HepG2 (cell line): ENCODE measurements around the gene UBFD1. TPM values are rescaled to one million over a fixed set of nuclear protein-coding genes. Genes with fewer than 3 reads are reported as not detected.

Source experiments
- HCFC1 ChIP-seq: fragments of 150-350 bp; IDR thresholded peaks from 2 replicates; pipeline ENCODE4 v1.6.1; 2014; ENCODE audit warnings: low read depth, low read length
- KAT7 ChIP-seq: IDR thresholded peaks from 2 replicates; pipeline ENCODE4 v1.6.1; 2018; ENCODE audit warnings: borderline replicate concordance, missing compliant biosample characterization
- NFKB2 ChIP-seq: sonication (generic); formaldehyde crosslinking; IDR thresholded peaks from 2 replicates; pipeline ENCODE4 v1.4.0; 2020; ENCODE audit warnings: missing genetic modification reagents, borderline replicate concordance
- PLRG1 ChIP-seq: fragments of 450-650 bp; conservative IDR thresholded peaks from 2 replicates; pipeline ENCODE4 v1.6.1; 2016
- TBX3 ChIP-seq: fragments of 450-650 bp; IDR thresholded peaks from 2 replicates; pipeline ENCODE4 v1.6.1; 2017; ENCODE audit warnings: antibody characterized with exemption, mild to moderate bottlenecking, inconsistent platforms, borderline replicate concordance
- ZNF317 ChIP-seq: sonication (generic); formaldehyde crosslinking; IDR thresholded peaks from 2 replicates; pipeline ENCODE4 v1.5.0; 2020; ENCODE audit warnings: mild to moderate bottlenecking, missing genetic modification reagents
- ZNF468 ChIP-seq: sonication (generic); formaldehyde crosslinking; IDR thresholded peaks from 2 replicates; pipeline ENCODE4 v1.8.0; 2022; ENCODE audit warnings: mild to moderate bottlenecking, moderate library complexity, missing genetic modification reagents
- ZNF83 ChIP-seq: sonication (generic); formaldehyde crosslinking; IDR thresholded peaks from 2 replicates; pipeline ENCODE4 v1.4.0; 2020; ENCODE audit warnings: missing genetic modification reagents, mild to moderate bottlenecking, borderline replicate concordance
- polyA plus RNA-seq, 8 experiments: library from polyadenylated mRNA; depleted of rRNA in 3 of 8; stranded (reverse) in 7 of 8; unstranded in 1 of 8; fragments of >200 nt; fragmentation: Illumina TruSeq in 4 of 8; extraction: Trizol in 4 of 8; gene quantifications; 2 replicates each; pipeline versions ENCODE4 v1.2.1 to v1.2.3, GENCODE V29; 2011 to 2016; ENCODE audit warnings: low read depth in 4 of 8, missing spikeins in 1 of 8, mixed read lengths in 1 of 8; ENCODE audit not compliant: insufficient read depth in 1 of 8
- total RNA-seq, 5 experiments: library from RNA; depleted of rRNA; stranded (reverse); fragments of >200 nt; fragmentation: Illumina TruSeq; extraction: Trizol; gene quantifications; 2 replicates each; pipeline ENCODE4 v1.2.3, GENCODE V29; 2016; ENCODE audit warnings: low read depth in 1 of 5
- TF ChIP-seq, protein P1 (sequence below): sonication (generic); formaldehyde crosslinking; IDR thresholded peaks from 2 replicates; pipeline ENCODE4 v1.4.0; 2020; ENCODE audit warnings: mild to moderate bottlenecking, missing genetic modification reagents
- TF ChIP-seq, protein P2 (sequence below): sonication (generic); formaldehyde crosslinking; IDR thresholded peaks from 2 replicates; pipeline ENCODE4 v1.5.1; 2020; ENCODE audit warnings: missing genetic modification reagents, mild to moderate bottlenecking, borderline replicate concordance
- TF ChIP-seq, protein P3 (sequence below): sonication (generic); formaldehyde crosslinking; IDR thresholded peaks from 2 replicates; pipeline ENCODE4 v1.8.0; 2022; ENCODE audit warnings: mild to moderate bottlenecking, missing genetic modification reagents, moderate library complexity
- TF ChIP-seq, protein P4 (sequence below): sonication (generic); formaldehyde crosslinking; IDR thresholded peaks from 2 replicates; pipeline ENCODE4 v1.9.0; 2022; ENCODE audit warnings: missing genetic modification reagents, mild to moderate bottlenecking, borderline replicate concordance
- TF ChIP-seq, protein P5 (sequence below): IDR thresholded peaks from 2 replicates; pipeline ENCODE4 v1.6.1; 2016; ENCODE audit warnings: low read depth, borderline replicate concordance

Gene UBFD1
- total and polyA plus RNA-seq, 2 of the 13 experiments (the other 11 are each of a cell fraction or from before 2014, with no cell fraction given) = 100 to 111 TPM

DNA sequence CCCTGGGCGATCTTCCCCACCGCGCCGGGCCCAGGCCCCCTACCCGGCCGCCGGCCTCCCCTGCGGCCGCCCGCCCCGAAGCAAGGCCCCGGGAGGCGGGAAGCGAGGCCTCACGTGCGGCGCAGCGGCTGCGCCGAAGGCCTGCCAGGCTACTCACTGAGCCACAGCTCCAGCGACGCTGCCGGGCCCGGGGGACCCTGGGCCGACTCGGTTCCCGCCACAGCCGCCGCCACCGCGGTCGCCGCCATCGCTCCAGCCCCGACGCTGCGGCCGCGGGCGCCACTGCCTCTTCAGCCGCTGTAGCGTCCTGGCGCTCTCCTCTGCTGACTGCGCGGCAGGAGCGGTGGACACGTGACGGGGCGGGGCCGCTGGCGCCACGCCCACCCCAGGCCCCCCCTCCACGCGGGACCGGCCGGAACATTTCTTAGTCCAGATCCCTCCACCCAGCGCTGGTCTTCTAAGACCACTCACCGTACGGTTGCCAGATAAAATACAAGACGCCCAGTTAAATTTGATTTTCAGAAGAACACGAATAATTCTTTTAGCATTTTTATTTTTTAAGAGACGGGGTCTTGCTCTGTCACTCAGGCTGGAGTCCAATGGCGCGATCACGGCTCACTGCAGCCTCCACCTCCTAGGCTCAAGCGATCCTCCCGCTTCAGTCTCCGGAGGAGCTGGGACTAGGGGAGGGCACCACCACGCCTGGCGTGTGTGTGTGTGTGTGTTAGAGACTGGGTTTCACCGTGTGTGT lies 47.2 kb upstream of the UBFD1 start, which contains the start of gene GGA2 (continued):
- TF ChIP-seq, protein P1, sequence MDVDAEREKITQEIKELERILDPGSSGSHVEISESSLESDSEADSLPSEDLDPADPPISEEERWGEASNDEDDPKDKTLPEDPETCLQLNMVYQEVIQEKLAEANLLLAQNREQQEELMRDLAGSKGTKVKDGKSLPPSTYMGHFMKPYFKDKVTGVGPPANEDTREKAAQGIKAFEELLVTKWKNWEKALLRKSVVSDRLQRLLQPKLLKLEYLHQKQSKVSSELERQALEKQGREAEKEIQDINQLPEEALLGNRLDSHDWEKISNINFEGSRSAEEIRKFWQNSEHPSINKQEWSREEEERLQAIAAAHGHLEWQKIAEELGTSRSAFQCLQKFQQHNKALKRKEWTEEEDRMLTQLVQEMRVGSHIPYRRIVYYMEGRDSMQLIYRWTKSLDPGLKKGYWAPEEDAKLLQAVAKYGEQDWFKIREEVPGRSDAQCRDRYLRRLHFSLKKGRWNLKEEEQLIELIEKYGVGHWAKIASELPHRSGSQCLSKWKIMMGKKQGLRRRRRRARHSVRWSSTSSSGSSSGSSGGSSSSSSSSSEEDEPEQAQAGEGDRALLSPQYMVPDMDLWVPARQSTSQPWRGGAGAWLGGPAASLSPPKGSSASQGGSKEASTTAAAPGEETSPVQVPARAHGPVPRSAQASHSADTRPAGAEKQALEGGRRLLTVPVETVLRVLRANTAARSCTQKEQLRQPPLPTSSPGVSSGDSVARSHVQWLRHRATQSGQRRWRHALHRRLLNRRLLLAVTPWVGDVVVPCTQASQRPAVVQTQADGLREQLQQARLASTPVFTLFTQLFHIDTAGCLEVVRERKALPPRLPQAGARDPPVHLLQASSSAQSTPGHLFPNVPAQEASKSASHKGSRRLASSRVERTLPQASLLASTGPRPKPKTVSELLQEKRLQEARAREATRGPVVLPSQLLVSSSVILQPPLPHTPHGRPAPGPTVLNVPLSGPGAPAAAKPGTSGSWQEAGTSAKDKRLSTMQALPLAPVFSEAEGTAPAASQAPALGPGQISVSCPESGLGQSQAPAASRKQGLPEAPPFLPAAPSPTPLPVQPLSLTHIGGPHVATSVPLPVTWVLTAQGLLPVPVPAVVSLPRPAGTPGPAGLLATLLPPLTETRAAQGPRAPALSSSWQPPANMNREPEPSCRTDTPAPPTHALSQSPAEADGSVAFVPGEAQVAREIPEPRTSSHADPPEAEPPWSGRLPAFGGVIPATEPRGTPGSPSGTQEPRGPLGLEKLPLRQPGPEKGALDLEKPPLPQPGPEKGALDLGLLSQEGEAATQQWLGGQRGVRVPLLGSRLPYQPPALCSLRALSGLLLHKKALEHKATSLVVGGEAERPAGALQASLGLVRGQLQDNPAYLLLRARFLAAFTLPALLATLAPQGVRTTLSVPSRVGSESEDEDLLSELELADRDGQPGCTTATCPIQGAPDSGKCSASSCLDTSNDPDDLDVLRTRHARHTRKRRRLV (CRISPR knock-in tag) = no peak
- TF ChIP-seq PLRG1 = no peak
- TF ChIP-seq, protein P2, sequence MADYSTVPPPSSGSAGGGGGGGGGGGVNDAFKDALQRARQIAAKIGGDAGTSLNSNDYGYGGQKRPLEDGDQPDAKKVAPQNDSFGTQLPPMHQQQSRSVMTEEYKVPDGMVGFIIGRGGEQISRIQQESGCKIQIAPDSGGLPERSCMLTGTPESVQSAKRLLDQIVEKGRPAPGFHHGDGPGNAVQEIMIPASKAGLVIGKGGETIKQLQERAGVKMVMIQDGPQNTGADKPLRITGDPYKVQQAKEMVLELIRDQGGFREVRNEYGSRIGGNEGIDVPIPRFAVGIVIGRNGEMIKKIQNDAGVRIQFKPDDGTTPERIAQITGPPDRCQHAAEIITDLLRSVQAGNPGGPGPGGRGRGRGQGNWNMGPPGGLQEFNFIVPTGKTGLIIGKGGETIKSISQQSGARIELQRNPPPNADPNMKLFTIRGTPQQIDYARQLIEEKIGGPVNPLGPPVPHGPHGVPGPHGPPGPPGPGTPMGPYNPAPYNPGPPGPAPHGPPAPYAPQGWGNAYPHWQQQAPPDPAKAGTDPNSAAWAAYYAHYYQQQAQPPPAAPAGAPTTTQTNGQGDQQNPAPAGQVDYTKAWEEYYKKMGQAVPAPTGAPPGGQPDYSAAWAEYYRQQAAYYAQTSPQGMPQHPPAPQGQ (CRISPR knock-in tag) = no peak
- TF ChIP-seq HCFC1 = peak; percentile 27; the same call in 1 of the 2 replicates
- TF ChIP-seq, protein P3, sequence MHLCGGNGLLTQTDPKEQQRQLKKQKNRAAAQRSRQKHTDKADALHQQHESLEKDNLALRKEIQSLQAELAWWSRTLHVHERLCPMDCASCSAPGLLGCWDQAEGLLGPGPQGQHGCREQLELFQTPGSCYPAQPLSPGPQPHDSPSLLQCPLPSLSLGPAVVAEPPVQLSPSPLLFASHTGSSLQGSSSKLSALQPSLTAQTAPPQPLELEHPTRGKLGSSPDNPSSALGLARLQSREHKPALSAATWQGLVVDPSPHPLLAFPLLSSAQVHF (CRISPR knock-in tag) = peak; percentile 28; the same call in 1 of the 2 replicates
- peak; percentile 51; the same call in 1 of the 2 replicates for TF ChIP-seq ZNF317 (CRISPR knock-in tag)
- TF ChIP-seq NFKB2 (CRISPR knock-in tag) = peak; percentile 96
- peak; percentile 36; the same call in 1 of the 2 replicates for TF ChIP-seq ZNF83
- TF ChIP-seq ZNF468 (CRISPR knock-in tag) = peak; percentile 77
- TF ChIP-seq, protein P4, sequence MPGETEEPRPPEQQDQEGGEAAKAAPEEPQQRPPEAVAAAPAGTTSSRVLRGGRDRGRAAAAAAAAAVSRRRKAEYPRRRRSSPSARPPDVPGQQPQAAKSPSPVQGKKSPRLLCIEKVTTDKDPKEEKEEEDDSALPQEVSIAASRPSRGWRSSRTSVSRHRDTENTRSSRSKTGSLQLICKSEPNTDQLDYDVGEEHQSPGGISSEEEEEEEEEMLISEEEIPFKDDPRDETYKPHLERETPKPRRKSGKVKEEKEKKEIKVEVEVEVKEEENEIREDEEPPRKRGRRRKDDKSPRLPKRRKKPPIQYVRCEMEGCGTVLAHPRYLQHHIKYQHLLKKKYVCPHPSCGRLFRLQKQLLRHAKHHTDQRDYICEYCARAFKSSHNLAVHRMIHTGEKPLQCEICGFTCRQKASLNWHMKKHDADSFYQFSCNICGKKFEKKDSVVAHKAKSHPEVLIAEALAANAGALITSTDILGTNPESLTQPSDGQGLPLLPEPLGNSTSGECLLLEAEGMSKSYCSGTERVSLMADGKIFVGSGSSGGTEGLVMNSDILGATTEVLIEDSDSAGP (CRISPR knock-in tag) = peak; percentile 94
- TF ChIP-seq, protein P5, sequence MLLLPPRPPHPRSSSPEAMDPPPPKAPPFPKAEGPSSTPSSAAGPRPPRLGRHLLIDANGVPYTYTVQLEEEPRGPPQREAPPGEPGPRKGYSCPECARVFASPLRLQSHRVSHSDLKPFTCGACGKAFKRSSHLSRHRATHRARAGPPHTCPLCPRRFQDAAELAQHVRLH (CRISPR knock-in tag) = peak; percentile 83; the same call in 1 of the 2 replicates
- TF ChIP-seq KAT7 (CRISPR knock-in tag) = peak; percentile 97
- no peak for TF ChIP-seq TBX3
